ENCODE results near the gene PACSIN1.

DNA sequence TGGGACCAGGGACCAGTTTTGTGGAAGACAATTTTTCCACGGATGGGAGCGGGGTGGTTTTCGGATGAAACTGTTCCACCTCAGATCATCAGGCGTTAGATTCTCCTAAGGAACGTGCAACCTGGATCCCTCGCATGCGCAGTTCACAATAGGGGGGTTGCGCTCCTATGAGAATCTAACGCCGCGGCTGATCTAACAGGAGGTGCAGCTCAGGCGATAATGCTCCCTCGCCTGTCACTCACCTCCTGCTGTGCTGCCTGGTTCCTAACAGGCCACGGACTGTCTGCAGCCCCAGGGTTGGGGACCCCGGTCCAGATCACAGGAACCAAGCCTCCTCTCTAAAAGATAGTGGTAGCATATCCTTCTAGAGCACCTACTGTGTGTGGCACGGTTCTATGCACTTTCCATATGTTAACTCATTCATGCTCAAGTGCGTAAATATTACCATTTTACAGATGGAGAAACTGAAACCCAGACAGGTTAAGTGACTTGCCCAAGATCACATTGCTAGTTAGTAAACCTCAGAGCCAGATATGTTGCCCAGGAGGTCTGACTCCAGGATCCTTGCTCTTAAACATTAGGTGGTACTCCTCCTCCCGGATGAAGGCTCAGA, 65.0 kb downstream of the PACSIN1 start:
- TF ChIP-seq ARNT (IDR thresholded peaks at IDR 0.05), result no peak
- TF ChIP-seq BHLHE40 (IDR thresholded peaks at IDR 0.05; ENCODE audit: borderline replicate concordance), result no peak
- TF ChIP-seq ELF4 (IDR thresholded peaks at IDR 0.05), result no peak
- TF ChIP-seq, protein P1, sequence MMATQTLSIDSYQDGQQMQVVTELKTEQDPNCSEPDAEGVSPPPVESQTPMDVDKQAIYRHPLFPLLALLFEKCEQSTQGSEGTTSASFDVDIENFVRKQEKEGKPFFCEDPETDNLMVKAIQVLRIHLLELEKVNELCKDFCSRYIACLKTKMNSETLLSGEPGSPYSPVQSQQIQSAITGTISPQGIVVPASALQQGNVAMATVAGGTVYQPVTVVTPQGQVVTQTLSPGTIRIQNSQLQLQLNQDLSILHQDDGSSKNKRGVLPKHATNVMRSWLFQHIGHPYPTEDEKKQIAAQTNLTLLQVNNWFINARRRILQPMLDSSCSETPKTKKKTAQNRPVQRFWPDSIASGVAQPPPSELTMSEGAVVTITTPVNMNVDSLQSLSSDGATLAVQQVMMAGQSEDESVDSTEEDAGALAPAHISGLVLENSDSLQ (IDR thresholded peaks at IDR 0.05), result no peak
- no peak for TF ChIP-seq ZNF384 (IDR thresholded peaks at IDR 0.05)
- TF ChIP-seq SUZ12 (IDR thresholded peaks at IDR 0.05), result no peak
- TF ChIP-seq FOXA1 (IDR thresholded peaks at IDR 0.05), result no peak
- TF ChIP-seq FOXM1 (IDR thresholded peaks at IDR 0.05; ENCODE audit: borderline replicate concordance), result no peak
- TF ChIP-seq L3MBTL2 (conservative IDR thresholded peaks at IDR 0.05), result no peak
- TF ChIP-seq TARDBP (IDR thresholded peaks at IDR 0.05), result no peak
- no peak for TF ChIP-seq NFRKB (IDR thresholded peaks at IDR 0.05)
- no peak for TF ChIP-seq HDGF (IDR thresholded peaks at IDR 0.05; ENCODE audit: borderline replicate concordance)
